Thyroid gland (tissue), 4 donors: Measurements from ENCODE around the gene PRKAB2. TPM values are rescaled to one million over a fixed set of nuclear protein-coding genes. Genes with fewer than 3 reads are reported as not detected.

ENCODE experiments used
- DNase-seq, 2 donors: peaks; one replicate each; pipeline ENCODE4 v3.0.0-alpha.2; 2019
- H3K27ac ChIP-seq, 3 donors: fragments of 200-600 bp; sonication (generic); 1 replicate in 2 of 3; 2 replicates in 1 of 3; pipeline ENCODE4 v1.5.1; 2016 to 2019; ENCODE audit warnings: mild to moderate bottlenecking in 1 of 3, moderate library complexity in 1 of 3
- H3K27me3 ChIP-seq: fragments of 200-600 bp; sonication (generic); one replicate; pipeline ENCODE4 v1.5.1; 2019
- H3K36me3 ChIP-seq, 2 donors: fragments of 200-600 bp; sonication (generic); one replicate each; pipeline ENCODE4 v1.5.1; 2016 to 2019
- H3K4me1 ChIP-seq, 2 donors: fragments of 200-600 bp; sonication (generic); one replicate each; pipeline ENCODE4 v1.5.1; 2017 to 2019
- H3K4me3 ChIP-seq, 3 donors: fragments of 200-600 bp; sonication (generic); replicated peaks in 1 of 3; 1 replicate in 2 of 3; 2 replicates in 1 of 3; pipeline ENCODE4 v1.5.1; 2016; ENCODE audit warnings: mild to moderate bottlenecking in 1 of 3
- H3K9me3 ChIP-seq: fragments of 200-600 bp; sonication (generic); one replicate; pipeline ENCODE4 v1.5.1; 2017
- POLR2A ChIP-seq, 2 donors: fragments of 450-650 bp; IDR thresholded peaks; one replicate each; pipeline ENCODE4 v1.6.1; 2017; ENCODE audit warnings: antibody characterized with exemption in 2 of 2, mild to moderate bottlenecking in 2 of 2, moderate library complexity in 1 of 2
- WGBS, 2 donors: methylation state at CpG; one replicate each; pipeline ENCODE4 v1.1.5; 2017; 5-methylcytosine and 5-hydroxymethylcytosine counted together
- intact Hi-C: fragments of 100-400 bp; cut with DNase I; formaldehyde crosslinking; loops from one replicate; pipeline ENCODE4 v1.15.1; 2023
- total RNA-seq, 4 donors: library from RNA; depleted of rRNA; stranded (reverse); fragments of >200 nt; gene quantifications; one replicate each; pipeline ENCODE4 v1.2.3, GENCODE V29; 2016
- TF ChIP-seq, protein P1 (sequence below), 6 experiments: fragments of 200-600 bp in 3 of 6; fragments of 450-650 bp in 3 of 6; sonication (generic) in 3 of 6; IDR thresholded peaks; one replicate each; pipeline ENCODE4 v1.5.1; 2016 to 2019; ENCODE audit warnings: antibody characterized with exemption in 6 of 6, mild to moderate bottlenecking in 2 of 6, inconsistent platforms in 1 of 6, moderate library complexity in 1 of 6

The PRKAB2 gene
- total RNA-seq, 4 donors from 2014 or later: 9.9 to 13.7 (median 12.8) TPM

DNA sequence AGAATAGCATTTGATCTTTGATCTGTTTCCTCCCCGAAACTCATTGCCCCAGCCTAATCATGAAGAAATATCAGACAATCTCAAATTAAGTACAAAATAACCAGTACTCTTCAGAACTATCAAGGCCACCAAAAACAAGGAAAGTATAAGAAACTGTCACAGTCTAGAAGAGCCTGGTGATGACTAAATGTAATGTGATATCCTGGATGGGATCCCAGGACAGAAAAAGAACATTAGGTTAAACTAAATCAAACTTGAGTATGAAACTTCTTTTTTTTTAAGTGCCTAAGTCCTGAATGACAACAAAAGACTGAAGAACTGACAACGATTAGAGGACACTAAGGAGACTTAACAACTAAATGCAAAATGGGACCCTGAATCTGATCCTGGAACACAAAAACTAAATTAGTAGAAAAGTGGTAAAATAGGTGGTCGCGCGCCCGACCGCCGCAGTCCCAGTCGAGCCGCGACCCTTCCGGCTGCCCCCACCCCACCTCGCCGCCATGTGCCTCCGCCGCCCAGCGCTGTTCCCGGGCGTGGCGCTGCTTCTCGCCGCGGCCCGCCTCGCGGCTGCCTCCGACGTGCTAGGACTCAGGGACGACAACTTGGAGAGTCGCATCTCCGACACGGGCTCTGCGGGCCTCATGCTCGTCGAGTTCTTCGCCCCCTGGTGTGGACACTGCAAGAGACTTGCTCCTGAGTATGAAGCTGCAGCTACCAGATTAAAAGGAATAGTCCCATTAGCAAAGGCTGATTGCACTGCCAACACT, 5.5 kb upstream of the PRKAB2 start:
- DNase-seq: peak; percentile 5 to 12
- intact Hi-C loops: no loop called here
- Histone ChIP-seq H3K4me1 (peaks cover 6 to 17% of the 10 kb centered on the region in 2 donors), H3K36me3 (no peaks in the 10 kb centered on the region), H3K4me3 (peak overlapping the region in 1 of 3 donors; percentile 7), H3K9me3 (no peaks in the 10 kb centered on the region), H3K27me3 (no peaks in the 10 kb centered on the region), H3K27ac (peak overlapping the region in 2 of 3 donors; percentile 6 to 21)
- TF ChIP-seq, protein P1, sequence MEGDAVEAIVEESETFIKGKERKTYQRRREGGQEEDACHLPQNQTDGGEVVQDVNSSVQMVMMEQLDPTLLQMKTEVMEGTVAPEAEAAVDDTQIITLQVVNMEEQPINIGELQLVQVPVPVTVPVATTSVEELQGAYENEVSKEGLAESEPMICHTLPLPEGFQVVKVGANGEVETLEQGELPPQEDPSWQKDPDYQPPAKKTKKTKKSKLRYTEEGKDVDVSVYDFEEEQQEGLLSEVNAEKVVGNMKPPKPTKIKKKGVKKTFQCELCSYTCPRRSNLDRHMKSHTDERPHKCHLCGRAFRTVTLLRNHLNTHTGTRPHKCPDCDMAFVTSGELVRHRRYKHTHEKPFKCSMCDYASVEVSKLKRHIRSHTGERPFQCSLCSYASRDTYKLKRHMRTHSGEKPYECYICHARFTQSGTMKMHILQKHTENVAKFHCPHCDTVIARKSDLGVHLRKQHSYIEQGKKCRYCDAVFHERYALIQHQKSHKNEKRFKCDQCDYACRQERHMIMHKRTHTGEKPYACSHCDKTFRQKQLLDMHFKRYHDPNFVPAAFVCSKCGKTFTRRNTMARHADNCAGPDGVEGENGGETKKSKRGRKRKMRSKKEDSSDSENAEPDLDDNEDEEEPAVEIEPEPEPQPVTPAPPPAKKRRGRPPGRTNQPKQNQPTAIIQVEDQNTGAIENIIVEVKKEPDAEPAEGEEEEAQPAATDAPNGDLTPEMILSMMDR (IDR thresholded peaks at IDR 0.05): no peak
- no peak for TF ChIP-seq POLR2A (IDR thresholded peaks at IDR 0.05)
- 14 to 30% methylated on average over 35 to 36 of the region's 36 CpGs for WGBS, 2 donors

DNA sequence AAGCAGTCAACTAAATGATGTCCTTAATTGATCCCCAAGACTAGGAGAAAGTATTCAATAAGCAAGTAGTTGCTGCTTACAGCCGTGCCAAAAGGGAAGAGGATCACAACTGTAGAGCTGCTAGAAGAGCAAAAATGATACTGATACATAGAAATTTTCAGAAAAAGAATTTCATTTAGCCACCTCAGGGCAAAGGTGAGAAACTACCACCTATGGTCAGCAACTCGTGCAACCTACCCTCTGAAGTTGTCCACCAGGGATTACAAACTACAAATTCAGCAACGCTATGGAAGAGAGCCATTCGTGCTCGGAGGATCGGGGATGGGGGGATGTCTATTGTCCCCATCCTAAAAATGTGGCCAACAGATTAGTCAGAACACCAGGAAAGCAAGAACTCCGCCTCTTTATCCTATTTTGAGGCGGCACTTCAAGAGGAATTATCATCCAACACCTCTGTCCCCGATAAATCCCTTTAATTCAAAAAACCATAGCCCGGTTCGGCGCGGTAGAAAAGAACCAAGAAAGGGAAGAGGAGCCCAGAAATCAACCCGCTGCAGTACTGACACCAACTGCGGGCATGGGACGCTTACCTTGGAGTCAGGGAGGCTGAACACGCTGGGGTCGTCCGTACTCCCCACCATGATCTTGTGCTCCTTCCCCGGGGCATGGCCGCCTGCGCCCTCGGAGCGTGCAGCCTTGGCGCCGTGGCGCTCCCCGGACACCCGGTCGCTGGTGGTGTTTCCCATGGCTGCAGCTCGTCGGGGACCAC, 687 bp downstream of the PRKAB2 start:
- WGBS, 2 donors: 0 to 1% methylated on average over 14 to 25 of the region's 32 CpGs
- H3K9me3 ChIP-seq: no peaks in the 10 kb centered on the region
- H3K4me3 ChIP-seq: peak overlapping the region; percentile 77 to 90 (median 79)
- peaks cover 8 to 16% of the 10 kb centered on the region in 2 donors for H3K4me1 ChIP-seq
- peak in 1 of 2 donors; percentile 3 for DNase-seq
- intact Hi-C loops: loop anchor here (5.0 kb wide), 1 partner anchor 66 kb away; no protein-coding TSS in a partner anchor
- TF ChIP-seq, protein P1 (IDR thresholded peaks at IDR 0.05): no peak
- TF ChIP-seq POLR2A (IDR thresholded peaks at IDR 0.05): no peak
- no peaks in the 10 kb centered on the region for H3K36me3 ChIP-seq
- H3K27me3 ChIP-seq: no peaks in the 10 kb centered on the region
- peak overlapping the region; percentile 74 to 95 (median 92) for H3K27ac ChIP-seq

DNA sequence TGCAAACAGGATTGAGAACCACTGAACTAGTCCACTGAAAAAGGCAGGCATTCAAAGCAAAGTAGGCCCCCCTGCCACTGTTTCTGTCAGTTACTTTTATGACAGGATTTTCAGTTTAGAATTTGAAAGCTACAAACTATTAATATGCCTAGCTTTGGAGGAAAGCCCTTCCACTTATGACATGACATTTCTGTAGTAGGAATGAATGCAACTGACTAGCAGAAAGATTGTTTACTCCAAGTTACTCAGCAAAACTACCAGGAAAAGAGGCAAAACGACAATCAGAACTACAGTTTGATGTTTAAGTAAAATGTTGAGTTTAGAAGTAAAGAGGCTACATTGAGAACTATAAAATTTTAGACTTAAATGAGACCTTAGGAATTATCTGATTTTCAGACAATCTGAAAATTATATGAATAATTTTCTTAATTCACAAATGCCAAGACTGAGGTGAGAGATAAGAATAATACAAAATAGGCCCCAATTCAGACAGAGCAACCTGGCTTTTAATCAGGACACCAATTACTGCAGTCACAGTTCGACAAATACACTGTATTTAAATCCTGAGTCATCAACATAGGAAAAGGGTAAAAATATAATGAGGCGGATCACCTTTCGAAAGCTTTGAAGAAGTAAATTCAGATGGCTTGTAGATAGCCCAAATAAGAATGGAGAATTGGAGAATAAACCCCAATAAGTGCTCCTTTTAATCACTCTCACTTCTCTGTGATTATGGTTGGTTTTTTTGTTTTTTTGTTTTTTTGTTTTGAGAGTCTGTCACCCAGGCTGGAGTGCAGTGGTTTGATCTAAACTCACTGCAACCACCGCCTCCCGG, 2.2 kb downstream of the PRKAB2 start:
- Histone ChIP-seq H3K4me3 (no peak overlapping the region), H3K9me3 (no peaks in the 10 kb centered on the region), H3K27me3 (no peaks in the 10 kb centered on the region), H3K4me1 (peaks cover 8 to 16% of the 10 kb centered on the region in 2 donors), H3K27ac (no peak overlapping the region), H3K36me3 (no peaks in the 10 kb centered on the region)
- DNase-seq: no peak
- intact Hi-C loops: loop anchor here (5.0 kb wide), 1 partner anchor 67 kb away; no protein-coding TSS in a partner anchor
- TF ChIP-seq POLR2A (IDR thresholded peaks at IDR 0.05): no peak
- TF ChIP-seq, protein P1 (IDR thresholded peaks at IDR 0.05): no peak
- WGBS, 2 donors: 89 to 94% methylated on average over 6 of the region's 6 CpGs

DNA sequence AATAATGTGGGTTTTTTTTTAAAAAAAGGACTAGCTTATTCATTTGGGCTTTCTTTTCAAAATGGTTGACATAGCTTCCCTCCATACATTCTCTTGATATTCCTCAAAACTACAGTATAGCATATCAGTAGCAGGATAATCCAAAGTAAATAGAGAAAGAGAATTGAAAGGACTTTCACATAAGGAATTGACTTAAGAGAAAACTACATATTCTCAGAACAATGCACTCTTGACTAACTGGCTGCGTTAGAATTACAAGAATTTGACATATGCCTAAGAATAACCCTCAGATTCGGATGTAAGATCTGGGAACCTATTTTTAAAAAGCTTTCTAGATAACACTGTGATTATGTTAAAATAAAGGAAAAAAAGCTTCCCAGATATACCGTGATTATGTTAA, 3.1 kb downstream of the PRKAB2 start:
- intact Hi-C loops: no loop called here
- Histone ChIP-seq H3K27me3 (no peaks in the 10 kb centered on the region), H3K27ac (no peak overlapping the region), H3K4me3 (no peak overlapping the region), H3K36me3 (no peaks in the 10 kb centered on the region), H3K9me3 (no peaks in the 10 kb centered on the region), H3K4me1 (peaks cover 8 to 14% of the 10 kb centered on the region in 2 donors)
- 90 to 92% methylated on average over 3 of the region's 3 CpGs for WGBS, 2 donors
- TF ChIP-seq POLR2A (IDR thresholded peaks at IDR 0.05): no peak
- TF ChIP-seq, protein P1 (IDR thresholded peaks at IDR 0.05): no peak
- DNase-seq: no peak
